Stimulated activated CD4-positive, alpha-beta T cell treated with anti-CD3 and anti-CD28 coated beads, Interleukin-2, amount 100 ng/mL, for 48 hours (primary cell): ENCODE data around the gene CCDC61.

ENCODE experiments used
- DNase-seq, 2 donors: peaks; one replicate each; pipeline ENCODE4 v3.0.0-alpha.2; 2020

Gene CCDC61

DNA sequence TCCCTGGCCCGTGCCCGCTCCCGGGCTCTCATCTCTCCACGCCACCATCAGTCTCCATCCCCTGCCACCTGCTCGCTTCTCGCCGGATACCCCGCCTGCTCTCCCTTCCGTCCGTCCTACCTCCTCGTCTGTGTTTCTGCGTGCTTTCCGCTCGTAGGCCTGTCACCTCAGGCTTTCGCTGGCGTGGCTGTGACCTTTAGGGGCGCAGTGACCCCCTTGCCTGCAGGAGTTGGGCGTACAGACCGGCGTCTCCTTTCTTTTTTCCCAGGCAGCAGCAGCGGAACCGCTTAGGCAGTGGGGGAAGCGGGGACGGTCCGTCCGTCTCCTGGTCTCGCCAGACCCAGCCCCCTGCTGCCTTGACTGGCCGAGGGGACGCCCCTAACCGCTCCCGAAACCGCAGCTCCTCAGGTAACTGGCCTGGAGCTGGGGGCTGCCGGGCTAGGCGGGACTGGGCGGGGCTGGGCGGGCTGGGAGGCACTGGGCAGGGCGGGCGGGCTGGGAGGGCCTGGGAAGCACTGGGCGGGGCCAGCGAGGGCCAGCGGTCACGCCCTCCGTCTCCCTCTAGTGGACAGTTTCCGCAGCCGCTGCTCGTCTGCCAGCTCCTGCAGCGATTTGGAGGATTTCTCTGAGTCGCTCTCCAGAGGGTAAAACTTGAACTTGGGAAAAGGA lies 21.3 kb downstream of the CCDC61 start:
- peak; percentile 77 to 85 for DNase-seq

DNA sequence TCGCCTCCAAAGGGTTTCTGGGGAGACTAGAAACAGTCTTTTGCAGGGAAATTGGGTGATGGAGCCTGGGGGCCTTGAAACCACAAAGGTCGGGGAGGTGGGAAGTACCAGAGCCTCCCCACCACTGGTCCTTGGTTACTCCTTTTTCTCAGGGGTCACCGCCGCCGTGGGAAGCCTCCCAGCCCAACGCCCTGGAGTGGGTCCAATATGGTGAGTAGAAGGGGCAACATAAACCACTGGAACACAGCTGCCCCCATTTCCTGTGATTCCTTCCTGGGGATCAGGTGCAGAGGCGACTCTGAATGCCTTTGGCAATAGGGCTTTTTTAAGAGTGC lies 21.8 kb downstream of the CCDC61 start:
- no peak for DNase-seq

GRCh38 chr19:46017874-46018675 lies 22.8 kb downstream of the CCDC61 start:
- no peak for DNase-seq

GRCh38 chr19:46018729-46019251 lies 23.5 kb downstream of the CCDC61 start:
- no peak for DNase-seq

GRCh38 chr19:46019270-46019669 lies 24.0 kb downstream of the CCDC61 start:
- no peak for DNase-seq

- DNase-seq, result no peak
Measured at GRCh38 chr19:46020819-46021125, 25.5 kb downstream of the CCDC61 start.

DNA sequence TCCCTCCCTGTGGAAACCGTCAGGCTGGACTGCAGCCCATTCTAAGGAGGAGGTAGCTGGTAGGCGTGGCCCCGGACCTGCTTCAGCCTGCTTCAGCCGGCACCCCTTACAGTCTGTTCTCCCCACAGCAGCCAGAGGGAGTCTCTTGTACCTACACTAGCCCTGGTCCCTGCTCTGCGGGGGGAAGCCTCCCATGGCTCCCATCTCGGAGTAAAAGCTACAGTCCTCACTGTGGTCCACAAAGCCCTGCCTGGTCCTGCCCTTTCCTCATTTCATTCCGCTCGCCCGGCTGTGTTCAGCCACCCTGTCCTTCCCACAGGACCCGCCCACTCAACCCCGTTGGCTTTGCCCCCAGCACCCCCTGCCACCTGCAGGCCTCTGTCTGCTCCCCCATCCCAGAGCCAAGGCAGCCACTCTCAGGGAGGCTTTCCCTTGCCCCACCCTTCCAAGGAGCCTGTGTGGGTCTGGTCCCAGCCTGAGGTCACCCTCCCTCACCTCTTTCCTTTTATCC lies 26.3 kb downstream of the CCDC61 start:
- no peak for DNase-seq

DNA sequence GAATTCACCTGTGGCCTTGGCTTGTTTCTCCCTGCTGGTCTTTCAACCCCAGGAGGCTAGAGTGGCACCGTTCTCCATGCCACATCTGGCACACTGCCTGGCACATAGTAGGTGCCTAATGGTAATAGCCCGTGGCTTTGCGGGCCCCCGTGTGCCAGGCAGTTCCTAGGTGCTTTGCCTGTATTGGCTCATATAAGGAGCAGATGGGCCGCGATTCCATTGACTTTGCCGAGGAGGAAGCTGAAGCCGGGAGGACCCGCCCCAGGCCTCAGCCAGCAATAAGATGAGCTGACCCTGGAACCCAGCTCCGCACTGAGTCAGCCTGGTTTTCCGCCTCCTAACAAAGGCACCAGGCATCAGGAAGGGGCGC lies 26.8 kb downstream of the CCDC61 start:
- DNase-seq, result no peak

- no peak for DNase-seq
Measured at GRCh38 chr19:46022431-46023310, 27.4 kb downstream of the CCDC61 start, which contains the start of gene PGLYRP1. TSS of gene PGLYRP1 (minus strand) at chr19:46023053. CDS start at chr19:46023021, 32 bp downstream.

DNA sequence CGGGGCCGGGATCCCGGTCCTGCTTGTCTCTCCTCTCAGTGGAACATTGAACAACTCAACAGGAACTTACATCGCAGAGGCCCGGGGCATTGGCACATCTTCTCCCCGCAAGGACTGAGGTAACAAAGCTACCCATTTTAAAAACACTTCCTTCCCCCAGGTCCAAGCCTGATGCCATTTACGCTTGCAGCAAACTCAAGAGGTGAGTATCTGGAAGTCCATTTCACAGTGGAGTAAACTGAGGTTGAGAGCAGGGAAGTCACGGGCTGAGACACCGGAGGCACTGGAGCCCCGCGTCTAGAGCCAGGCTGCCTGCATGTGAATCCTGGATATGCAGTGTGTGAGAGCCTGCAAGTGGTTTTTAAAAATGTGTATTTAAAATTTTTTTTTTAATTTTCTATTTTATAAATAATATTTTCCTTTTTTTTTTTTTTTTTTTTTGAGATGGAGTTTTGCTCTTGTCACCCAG lies 28.1 kb downstream of the CCDC61 start:
- no peak for DNase-seq

- no peak for DNase-seq
Measured at GRCh38 chr19:46025835-46026234, 30.6 kb downstream of the CCDC61 start.

DNA sequence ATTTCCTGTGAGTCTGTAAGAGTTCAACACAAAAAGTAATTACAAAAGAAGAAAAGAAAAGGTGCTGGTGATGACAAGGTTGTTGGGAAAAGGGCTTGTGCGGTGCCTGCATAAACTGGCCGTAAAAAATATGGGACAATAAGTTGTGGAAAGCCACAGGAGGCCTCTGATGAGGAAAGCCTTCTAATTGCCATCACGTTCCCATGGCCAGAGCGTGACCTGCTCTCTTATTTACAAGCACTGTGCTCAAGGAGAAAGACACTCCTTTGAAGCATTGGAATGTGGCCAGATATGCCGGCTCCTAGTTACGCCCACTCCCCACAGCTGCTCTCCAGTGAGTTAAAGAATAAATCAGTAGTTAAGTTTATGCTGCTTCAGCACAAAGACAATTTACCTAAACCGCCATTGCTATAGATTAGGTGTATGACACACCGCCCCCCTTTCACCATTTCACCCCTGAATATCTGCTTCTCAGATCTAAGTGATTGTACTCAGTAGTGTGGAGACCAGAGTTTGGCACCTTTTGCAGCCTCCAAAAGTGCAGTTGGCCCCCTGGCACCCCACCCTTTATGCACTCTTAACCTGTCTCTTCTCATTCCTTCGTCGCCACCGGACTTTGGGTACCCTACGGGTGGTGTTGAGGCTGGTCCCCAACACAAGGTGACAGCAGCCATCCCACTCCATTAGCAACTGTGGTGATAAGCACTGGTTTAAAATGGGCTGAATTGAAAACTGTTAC lies 35.7 kb downstream of the CCDC61 start:
- no peak for DNase-seq

- no peak for DNase-seq
Measured at GRCh38 chr19:46031781-46032596, 36.7 kb downstream of the CCDC61 start.

GRCh38 chr19:46032597-46033025 lies 37.3 kb downstream of the CCDC61 start:
- no peak for DNase-seq

DNA sequence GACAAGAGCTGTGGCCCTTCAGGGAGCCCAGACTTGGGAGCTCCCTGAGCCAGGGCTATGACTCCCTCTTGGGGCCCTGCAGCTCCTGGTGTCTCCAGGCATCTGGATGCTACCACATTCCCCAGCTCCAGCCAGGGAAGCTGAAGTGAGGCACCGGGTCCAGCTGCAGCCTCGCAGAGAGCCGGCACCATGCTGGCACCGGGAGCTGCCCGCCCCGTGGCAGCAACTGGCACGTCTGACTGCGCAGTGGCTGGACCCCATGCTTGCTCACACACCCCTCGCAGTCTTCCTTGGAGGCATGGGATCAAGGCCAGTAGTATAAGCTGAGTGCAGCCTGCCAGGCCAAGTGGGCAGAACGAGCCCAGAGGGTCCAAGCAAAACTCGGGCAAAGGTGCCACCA lies 38.1 kb downstream of the CCDC61 start:
- DNase-seq, result no peak

DNA sequence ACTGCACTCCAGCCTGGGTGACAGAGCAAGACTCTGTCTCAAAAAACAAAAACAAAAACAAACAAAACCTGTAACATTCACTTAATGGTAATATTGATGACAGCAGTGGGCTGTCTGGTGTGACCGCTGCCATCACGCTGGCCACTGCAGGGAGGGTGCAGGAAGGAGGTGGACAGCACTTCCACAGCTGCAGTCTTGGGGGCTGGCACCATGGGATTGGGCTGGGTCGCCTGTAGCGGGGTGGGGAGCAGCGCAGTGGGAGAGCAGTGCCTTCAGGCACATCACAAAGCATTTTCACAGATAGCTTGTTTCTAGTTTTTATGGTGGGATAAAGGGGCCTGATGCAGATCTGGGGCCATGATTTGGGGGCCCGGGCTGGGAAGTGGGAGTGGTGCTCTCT lies 40.3 kb downstream of the CCDC61 start:
- no peak for DNase-seq

GRCh38 chr19:46035986-46036743 lies 40.9 kb downstream of the CCDC61 start:
- DNase-seq, result no peak

- DNase-seq, result no peak
Measured at GRCh38 chr19:46036744-46037128, 41.5 kb downstream of the CCDC61 start.

- DNase-seq, result no peak
Measured at GRCh38 chr19:46040125-46040524, 44.9 kb downstream of the CCDC61 start.

DNA sequence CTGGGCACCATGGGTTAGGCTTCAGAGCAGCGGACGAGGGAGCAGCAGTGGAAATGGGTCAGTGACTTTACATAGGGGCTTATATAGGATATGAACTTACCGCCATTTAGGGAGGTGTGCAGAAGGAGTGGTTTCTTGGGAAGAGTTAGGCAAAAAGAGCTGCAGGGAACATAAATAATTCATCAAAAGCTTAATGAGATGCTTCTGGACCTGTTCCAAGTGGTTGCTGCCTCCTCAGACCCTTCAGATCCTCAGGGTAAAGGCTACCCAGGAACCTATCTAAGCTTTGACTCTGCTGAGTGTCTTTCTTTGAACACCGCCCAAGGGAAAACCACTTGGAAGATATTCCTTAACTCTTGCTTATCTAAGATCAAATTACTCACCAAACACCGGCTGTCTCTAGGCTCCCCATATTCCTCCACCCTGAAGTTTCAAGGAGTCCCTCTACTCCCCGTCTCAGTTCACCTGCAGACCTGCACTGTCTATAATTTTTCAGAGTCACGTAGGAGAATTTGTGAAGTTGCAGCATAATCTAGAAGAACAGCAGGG lies 45.8 kb downstream of the CCDC61 start, which contains the start of gene IGFL4:
Gene IGFL4 (minus strand): TSS at position 51 of the 549 bp plus-strand sequence. CDS start 40 bp downstream, at position 11.
- no peak for DNase-seq
